GM13976 (cell line): ENCODE measurements around the gene NR2E1.

ENCODE experiments used
- DNase-seq: peaks from one replicate; pipeline ENCODE4 v3.0.0; 2012; ENCODE audit warnings: low spot score
- CTCF ChIP-seq: IDR thresholded peaks from 2 replicates; pipeline ENCODE4 v1.5.1; 2012; ENCODE audit warnings: borderline replicate concordance, mild to moderate bottlenecking; ENCODE audit not compliant: insufficient read depth; ENCODE audit errors: extremely low read depth, missing control alignments, control extremely low read depth
- in situ Hi-C: fragments of 300-500 bp; cut with MboI; formaldehyde crosslinking; loops from one replicate; pipeline ENCODE4 v1.12.0; 2022; ENCODE audit warnings: low sequenced_read_pairs, mixed read lengths, inconsistent platforms; ENCODE audit not compliant: unreplicated experiment

Gene NR2E1

GRCh38 chr6:108119769-108120141 is 46.1 kb upstream of the NR2E1 start:
- in situ Hi-C loops = loop anchor here (25.0 kb wide), 1 partner anchor 368 kb away; no protein-coding TSS in a partner anchor
- TF ChIP-seq CTCF = no peak

GRCh38 chr6:108120311-108120710 is 45.5 kb upstream of the NR2E1 start:
- no peak for TF ChIP-seq CTCF
- no peak for DNase-seq
- in situ Hi-C loops = loop anchor here (25.0 kb wide), 1 partner anchor 367 kb away; no protein-coding TSS in a partner anchor

More at GRCh38 chr6:108119769-108120141, 46.1 kb upstream of the NR2E1 start:
- DNase-seq = no peak

- TF ChIP-seq CTCF = no peak
- no peak for DNase-seq
- in situ Hi-C loops = loop anchor here (25.0 kb wide), 1 partner anchor 366 kb away; no protein-coding TSS in a partner anchor
Observed at GRCh38 chr6:108121612-108122011, 44.2 kb upstream of the NR2E1 start.

GRCh38 chr6:108123481-108123929 is 42.3 kb upstream of the NR2E1 start:
- in situ Hi-C loops = loop anchor here (25.0 kb wide), 1 partner anchor 364 kb away; no protein-coding TSS in a partner anchor
- TF ChIP-seq CTCF = no peak
- no peak for DNase-seq

- no peak for TF ChIP-seq CTCF
- no peak for DNase-seq
- in situ Hi-C loops = loop anchor here (25.0 kb wide), 1 partner anchor 363 kb away; no protein-coding TSS in a partner anchor
Observed at GRCh38 chr6:108123946-108124345, 41.9 kb upstream of the NR2E1 start.

- no peak for DNase-seq
- in situ Hi-C loops = no loop called here
- TF ChIP-seq CTCF = no peak
Observed at GRCh38 chr6:108127056-108127455, 38.8 kb upstream of the NR2E1 start.
